OCI-LY7 (cell line): ENCODE data around the gene RNF11. TPM values are rescaled to one million over a fixed set of nuclear protein-coding genes. Genes with fewer than 3 reads are reported as not detected.

Experiments used
- BruUV-seq: library from RNA; stranded (reverse); fragments of 400-500 nt; replicated peaks from 2 replicates; lab custom pipeline; 2021; lab: Mats Ljungman, UMichigan
- CTCF ChIA-PET: fragments of 300-600 bp; sonication (Branson Sonifier 250); formaldehyde crosslinking; loops from one replicate; lab custom pipeline; 2022; ENCODE audit warnings: antibody characterized with exemption; ENCODE audit not compliant: unreplicated experiment; lab: Charles Lee
- POLR2A ChIA-PET: fragments of 300-600 bp; sonication (Branson Sonifier 250); formaldehyde crosslinking; loops from one replicate; lab custom pipeline; 2022; ENCODE audit warnings: antibody characterized with exemption; lab: Charles Lee
- DNase-seq: peaks from one replicate; pipeline ENCODE4 v3.0.0-alpha.2; 2015; ENCODE audit warnings: low spot score
- H2AFZ ChIP-seq: fragments of 200-600 bp; sonication (generic), shearing (Covaris generic); 2 replicates; pipeline ENCODE4 v1.6.1; 2014; ENCODE audit warnings: mild to moderate bottlenecking, antibody characterized with exemption, low read length, moderate library complexity
- H3K27ac ChIP-seq: fragments of 200-600 bp; sonication (generic); 2 replicates; pipeline ENCODE4 v1.5.1; 2014; ENCODE audit warnings: mixed run types, low read depth, mild to moderate bottlenecking, moderate library complexity, low read length, inconsistent platforms; ENCODE audit not compliant: poor library complexity, severe bottlenecking
- H3K36me3 ChIP-seq: fragments of 200-600 bp; sonication (generic); 2 replicates; pipeline ENCODE4 v1.6.1; 2014; ENCODE audit warnings: mild to moderate bottlenecking, antibody characterized with exemption, low read length, moderate library complexity, mixed read lengths; ENCODE audit not compliant: insufficient read depth
- H3K4me1 ChIP-seq: fragments of 200-600 bp; sonication (generic); 2 replicates; pipeline ENCODE4 v1.5.1; 2014; ENCODE audit warnings: mild to moderate bottlenecking, low read length; ENCODE audit not compliant: insufficient read depth, poor library complexity, severe bottlenecking
- H3K4me2 ChIP-seq: fragments of 200-600 bp; sonication (generic); 2 replicates; pipeline ENCODE4 v1.6.1; 2014; ENCODE audit warnings: mild to moderate bottlenecking, low read length
- H3K4me3 ChIP-seq: fragments of 200-600 bp; sonication (generic); 2 replicates; pipeline ENCODE4 v1.5.1; 2014; ENCODE audit warnings: mild to moderate bottlenecking, low read depth, low read length; ENCODE audit not compliant: poor library complexity, severe bottlenecking
- H3K79me2 ChIP-seq: fragments of 200-600 bp; sonication (generic); 2 replicates; pipeline ENCODE4 v1.6.1; 2016; ENCODE audit warnings: low read depth, mild to moderate bottlenecking, low read length, moderate library complexity, mixed read lengths; ENCODE audit not compliant: insufficient read depth
- H3K9me2 ChIP-seq: fragments of 200-600 bp; sonication (generic); 2 replicates; pipeline ENCODE4 v1.6.1; 2016; ENCODE audit warnings: mild to moderate bottlenecking, low read length, mixed read lengths; ENCODE audit not compliant: insufficient read depth
- H3K9me3 ChIP-seq: fragments of 200-600 bp; sonication (generic); 2 replicates; pipeline ENCODE4 v1.6.1; 2014; ENCODE audit warnings: mild to moderate bottlenecking, mixed run types, low read length, mixed read lengths
- H4K20me1 ChIP-seq: fragments of 200-600 bp; sonication (generic); 2 replicates; pipeline ENCODE4 v1.6.1; 2014; ENCODE audit warnings: mild to moderate bottlenecking, antibody characterized with exemption, low read length, moderate library complexity, mixed read lengths; ENCODE audit not compliant: insufficient read depth
- EZH2phosphoT487 ChIP-seq: fragments of 200-600 bp; sonication (generic); IDR thresholded peaks from 2 replicates; pipeline ENCODE4 v1.6.1; 2018; ENCODE audit warnings: low read depth, borderline replicate concordance, mild to moderate bottlenecking, mixed run types, antibody characterized with exemption, low read length, moderate library complexity, mixed read lengths
- intact Hi-C: fragments of 100-400 bp; cut with micrococcal nuclease; formaldehyde crosslinking; loops from one replicate; pipeline ENCODE4 v1.10.0; 2022; ENCODE audit not compliant: unreplicated experiment
- total RNA-seq, 2 experiments: library from RNA; depleted of rRNA in 1 of 2; stranded (reverse); fragments of >200 nt in 1 of 2; shearing (Covaris generic) in 1 of 2; gene quantifications; 2 replicates each; pipeline ENCODE4 v1.2.3, GENCODE V29; 2014 to 2022
- TF ChIP-seq, protein P1 (sequence below): fragments of 200-600 bp; sonication (generic); conservative IDR thresholded peaks from 2 replicates; pipeline ENCODE4 v1.5.1; 2014; ENCODE audit warnings: mild to moderate bottlenecking, antibody characterized with exemption, low read length, moderate library complexity, mixed read lengths

The RNF11 gene
- total RNA-seq, 2 experiments from 2014 or later = 1.5 to 4.8 TPM

DNA sequence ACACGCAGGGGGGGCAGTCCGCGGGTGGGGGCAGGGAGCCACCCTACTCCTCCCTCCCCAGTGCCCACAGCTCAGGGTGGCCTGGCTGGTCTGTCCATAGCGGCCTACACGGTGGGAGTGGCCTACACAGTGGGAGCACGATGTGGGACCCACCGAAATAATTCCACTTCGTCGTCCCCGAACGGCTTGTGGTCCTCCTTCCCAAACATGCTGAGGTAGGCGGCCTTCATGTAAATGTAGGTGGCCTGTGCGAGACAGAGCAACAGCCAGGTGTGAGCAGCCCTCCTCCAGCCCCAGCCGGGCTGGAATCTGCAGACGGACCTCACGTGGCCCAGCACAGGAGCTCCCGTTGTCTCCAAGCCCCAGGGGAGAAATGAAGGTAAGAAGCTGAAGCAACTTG, 59.9 kb downstream of the RNF11 start:
- DNase-seq = no peak
- Histone ChIP-seq H3K4me3 (no peak overlapping the region), H3K4me1 (peaks cover 4% of the 10 kb centered on the region), H4K20me1 (no peaks in the 10 kb centered on the region), H3K79me2 (no peaks in the 10 kb centered on the region), H3K27ac (no peak overlapping the region), H2AFZ (no peak overlapping the region), H3K36me3 (no peaks in the 10 kb centered on the region), H3K9me2 (no peaks in the 10 kb centered on the region), H3K4me2 (no peak overlapping the region), H3K9me3 (no peaks in the 10 kb centered on the region)
- TF ChIP-seq EZH2phosphoT487 = no peak
- TF ChIP-seq, protein P1, sequence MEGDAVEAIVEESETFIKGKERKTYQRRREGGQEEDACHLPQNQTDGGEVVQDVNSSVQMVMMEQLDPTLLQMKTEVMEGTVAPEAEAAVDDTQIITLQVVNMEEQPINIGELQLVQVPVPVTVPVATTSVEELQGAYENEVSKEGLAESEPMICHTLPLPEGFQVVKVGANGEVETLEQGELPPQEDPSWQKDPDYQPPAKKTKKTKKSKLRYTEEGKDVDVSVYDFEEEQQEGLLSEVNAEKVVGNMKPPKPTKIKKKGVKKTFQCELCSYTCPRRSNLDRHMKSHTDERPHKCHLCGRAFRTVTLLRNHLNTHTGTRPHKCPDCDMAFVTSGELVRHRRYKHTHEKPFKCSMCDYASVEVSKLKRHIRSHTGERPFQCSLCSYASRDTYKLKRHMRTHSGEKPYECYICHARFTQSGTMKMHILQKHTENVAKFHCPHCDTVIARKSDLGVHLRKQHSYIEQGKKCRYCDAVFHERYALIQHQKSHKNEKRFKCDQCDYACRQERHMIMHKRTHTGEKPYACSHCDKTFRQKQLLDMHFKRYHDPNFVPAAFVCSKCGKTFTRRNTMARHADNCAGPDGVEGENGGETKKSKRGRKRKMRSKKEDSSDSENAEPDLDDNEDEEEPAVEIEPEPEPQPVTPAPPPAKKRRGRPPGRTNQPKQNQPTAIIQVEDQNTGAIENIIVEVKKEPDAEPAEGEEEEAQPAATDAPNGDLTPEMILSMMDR = no peak
- intact Hi-C loops = loop anchor here (2.0 to 10.0 kb wide), 2 partner anchors 61 to 101 kb away; no protein-coding TSS in a partner anchor
- ChIA-PET CTCF (no interaction called here), POLR2A (interaction anchor here (1.2 kb wide), 1 partner anchor 804 kb away, joined by 3 read pairs; no protein-coding TSS in a partner anchor)
- no TSS peak for BruUV-seq

DNA sequence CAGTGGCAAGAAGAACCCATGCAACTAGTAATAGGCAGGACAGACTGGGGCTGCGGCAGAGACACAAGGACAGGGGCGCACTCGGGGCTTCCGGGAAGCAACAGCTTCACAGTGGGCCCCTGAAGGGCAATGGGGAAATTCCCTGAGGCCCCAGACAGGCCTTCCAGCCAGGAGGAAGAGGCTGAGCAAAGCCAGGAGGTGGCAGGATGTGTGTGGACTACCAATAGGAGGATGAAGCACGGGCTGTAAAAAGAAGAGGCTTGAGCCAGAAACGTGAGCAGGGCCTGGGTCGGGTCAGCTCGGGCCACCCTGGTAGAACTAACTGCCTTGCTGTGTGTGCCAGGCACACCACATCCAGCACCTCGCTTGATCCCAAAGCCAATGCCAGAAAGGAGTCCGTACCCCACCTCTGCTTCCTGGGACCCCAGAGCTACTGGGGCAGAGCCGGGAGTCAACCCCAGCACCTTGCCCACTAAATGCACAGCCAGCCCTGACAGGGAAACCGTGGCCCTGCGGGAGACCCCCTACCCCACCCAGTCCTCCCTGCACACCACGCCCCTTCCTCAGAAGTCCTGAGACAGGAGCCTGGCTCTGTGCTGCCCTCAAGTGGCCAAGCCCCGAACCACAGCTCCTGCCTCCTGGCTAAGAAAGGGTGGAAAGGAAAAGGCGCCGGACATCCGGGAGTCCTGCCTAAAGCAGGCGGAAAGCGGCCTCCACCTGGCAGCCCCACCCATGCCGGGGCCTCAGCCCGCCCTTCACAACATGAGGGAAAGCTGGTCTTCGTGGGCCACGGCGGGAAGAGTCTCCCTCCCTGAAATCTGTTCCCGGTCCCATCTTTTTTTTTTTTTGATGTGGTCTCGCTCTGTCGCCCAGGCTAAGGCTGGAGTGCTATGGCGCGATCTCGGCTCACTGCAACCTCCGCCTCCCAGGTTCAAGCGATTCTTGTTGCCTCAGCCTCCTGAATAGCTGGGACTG, 60.6 kb downstream of the RNF11 start:
- Histone ChIP-seq H3K79me2 (no peaks in the 10 kb centered on the region), H4K20me1 (no peaks in the 10 kb centered on the region), H3K27ac (no peak overlapping the region), H3K9me3 (no peaks in the 10 kb centered on the region), H3K4me1 (peaks cover 4% of the 10 kb centered on the region), H3K4me2 (peak overlapping the region; percentile 46), H3K9me2 (no peaks in the 10 kb centered on the region), H2AFZ (peak overlapping the region; percentile 73; the same call in 1 of the 2 replicates), H3K36me3 (no peaks in the 10 kb centered on the region), H3K4me3 (peak overlapping the region; percentile 40)
- no TSS peak for BruUV-seq
- intact Hi-C loops = loop anchor here (2.0 to 10.0 kb wide), 2 partner anchors 62 to 102 kb away; no protein-coding TSS in a partner anchor
- peak; percentile 74 for DNase-seq
- ChIA-PET CTCF (no interaction called here), POLR2A (interaction anchor here (1.2 kb wide), 1 partner anchor 803 kb away, joined by 3 read pairs; no protein-coding TSS in a partner anchor)
- no peak for TF ChIP-seq EZH2phosphoT487
- TF ChIP-seq, protein P1 = peak; percentile 91
